SKM-1 (cell line): ENCODE measurements around the gene SDK1.

Experiments used
- DNase-seq: peaks from one replicate; lab custom pipeline; 2025; ENCODE audit not compliant: unreplicated experiment; lab: John Stamatoyannopoulos, UW

SDK1 gene

DNA sequence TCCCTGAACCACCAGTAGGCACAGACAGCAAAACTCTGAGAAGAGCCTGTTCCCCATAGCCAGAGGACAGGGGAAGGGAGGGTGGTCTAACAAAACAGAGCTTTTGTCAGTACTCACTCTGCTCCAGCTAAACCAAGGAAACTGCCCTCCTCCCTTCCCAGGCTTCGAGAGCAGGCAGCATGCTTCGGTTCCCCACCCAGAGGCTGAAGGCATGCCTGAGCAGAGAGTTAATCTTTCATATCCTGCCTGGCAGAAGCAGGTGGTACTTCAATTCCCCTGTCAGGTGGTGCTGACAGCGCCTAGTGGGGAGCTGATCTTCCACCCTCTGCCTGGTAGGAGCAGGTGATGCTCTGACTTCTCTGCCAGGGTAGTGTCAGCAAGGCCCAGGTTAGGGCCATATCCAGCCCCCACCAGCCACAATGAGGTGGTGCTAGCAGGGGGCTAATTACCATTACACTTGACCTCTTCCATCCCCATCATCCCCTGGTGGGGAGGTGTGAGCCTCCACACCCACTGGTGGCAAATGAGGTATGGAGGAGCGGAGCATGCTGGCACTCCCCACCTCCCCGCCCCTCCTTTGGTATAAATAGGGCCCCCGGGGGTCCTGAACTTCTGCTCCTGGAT, 35.1 kb downstream of the SDK1 start:
- DNase-seq = no peak

DNA sequence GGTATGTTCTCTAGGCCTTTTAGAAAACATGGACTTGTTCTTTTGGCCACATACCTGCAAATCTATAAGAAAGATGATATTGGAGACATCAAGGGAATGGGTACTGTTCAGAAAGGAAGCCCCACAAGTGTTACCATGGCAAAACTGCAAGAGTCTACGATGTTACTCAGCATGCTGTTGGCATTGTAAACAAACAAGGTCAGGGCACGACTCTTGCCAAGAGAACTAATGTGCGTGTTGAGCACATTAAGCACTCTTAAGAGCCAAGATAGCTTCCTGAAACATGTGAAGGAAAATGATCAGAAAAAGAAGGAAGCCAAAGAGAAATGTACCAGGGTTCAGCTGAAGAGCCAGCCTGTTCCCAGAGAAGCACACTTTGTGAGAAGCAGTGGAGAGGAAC, 37.1 kb downstream of the SDK1 start:
- no peak for DNase-seq

DNA sequence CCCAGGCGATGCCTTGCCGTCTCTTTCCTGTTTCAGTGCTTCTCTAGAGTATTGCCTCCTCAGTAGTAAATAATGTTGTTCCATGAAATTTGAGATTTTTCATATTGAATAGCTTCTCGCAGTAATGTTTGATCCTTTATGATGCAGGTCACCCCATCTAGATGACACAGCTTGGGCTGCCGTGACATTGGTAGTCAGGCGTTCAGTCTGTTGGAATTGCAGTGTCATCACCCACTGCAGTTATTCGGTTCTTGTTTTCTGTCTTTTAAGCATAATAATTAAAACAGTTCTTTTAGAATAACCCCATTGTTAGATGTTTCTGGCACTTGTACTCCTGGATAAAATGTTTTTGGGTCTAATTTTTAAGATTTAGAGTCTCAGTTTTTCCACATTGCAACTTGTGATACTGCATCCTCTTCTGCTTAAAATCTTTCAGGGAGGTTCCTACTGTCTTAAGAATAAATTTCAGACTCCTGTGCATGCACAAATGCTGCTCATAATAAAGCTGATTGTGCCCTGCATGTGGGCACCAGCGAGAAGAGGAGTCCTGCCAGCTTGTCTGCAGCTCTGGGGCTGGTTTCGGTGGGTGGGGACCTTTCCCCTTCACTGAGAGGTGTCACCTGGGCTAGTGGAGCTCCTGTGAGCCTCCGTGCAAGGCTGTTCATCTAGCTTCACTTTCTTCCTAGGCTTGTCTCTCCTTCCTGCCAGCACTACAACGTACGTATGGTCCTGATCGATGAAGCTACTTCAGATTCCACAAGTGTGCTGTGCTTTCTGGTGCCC, 44.8 kb downstream of the SDK1 start:
- no peak for DNase-seq

GRCh38 chr7:3349126-3349525, 48.1 kb downstream of the SDK1 start:
- no peak for DNase-seq

DNA sequence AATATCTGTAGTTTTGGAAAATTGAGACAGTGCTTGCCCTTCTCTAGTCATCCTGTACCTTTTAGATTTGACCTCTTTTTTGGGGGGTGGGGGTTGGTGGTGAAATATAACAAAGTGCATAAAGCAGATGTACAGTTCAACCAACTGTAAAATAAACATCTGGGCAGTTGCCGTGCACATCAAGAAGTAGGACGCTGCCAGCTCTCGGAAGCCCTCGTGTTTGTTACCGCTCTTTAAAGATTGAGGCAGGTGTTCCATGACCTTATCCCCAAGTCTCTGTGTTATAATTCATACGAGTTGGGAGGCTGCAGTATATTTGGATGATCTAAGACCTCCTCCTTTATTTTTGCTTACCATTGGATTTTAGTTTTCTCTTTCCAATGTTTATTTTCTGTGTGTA, 55.1 kb downstream of the SDK1 start:
- DNase-seq = no peak

DNA sequence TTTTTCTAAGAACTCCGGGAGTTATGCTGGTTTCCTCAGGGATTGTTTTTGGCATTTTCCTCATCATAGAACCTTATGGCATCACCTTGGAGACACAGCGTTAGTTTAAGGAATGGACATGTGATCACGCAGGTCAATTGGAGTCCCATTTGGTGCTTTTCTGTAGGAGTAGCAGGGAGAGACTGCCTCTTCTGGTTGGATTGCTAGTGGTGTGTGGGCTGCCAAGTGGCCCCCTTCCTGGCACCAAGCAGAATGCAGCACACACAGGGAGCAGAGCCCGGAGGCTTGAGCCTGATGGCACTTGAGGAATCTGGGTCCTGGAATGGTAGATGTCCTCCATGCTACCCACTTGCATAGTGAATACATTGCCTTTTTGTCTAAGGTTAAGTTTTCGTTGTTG, 57.9 kb downstream of the SDK1 start:
- DNase-seq = no peak

DNA sequence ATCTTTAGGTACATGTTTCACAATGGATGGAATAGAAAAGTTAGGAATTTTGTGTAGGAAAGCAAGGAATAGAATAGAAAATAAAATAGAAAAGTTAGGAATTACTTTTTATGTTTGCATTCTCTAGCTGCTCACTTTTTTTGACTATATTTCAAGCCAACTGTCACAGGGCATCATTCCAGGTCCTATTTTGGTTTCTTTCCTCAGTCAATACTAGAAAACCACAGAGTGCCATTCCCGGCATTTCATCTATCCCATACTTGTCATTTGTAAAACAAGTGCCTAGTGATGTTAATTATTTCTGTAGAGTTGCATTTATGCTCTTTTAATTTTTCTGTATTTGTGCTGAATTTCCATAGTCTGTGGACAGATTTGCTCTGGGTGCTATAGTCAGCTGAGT, 66.2 kb downstream of the SDK1 start:
- DNase-seq = no peak

GRCh38 chr7:3370068-3370830, 69.2 kb downstream of the SDK1 start:
- DNase-seq = no peak

DNA sequence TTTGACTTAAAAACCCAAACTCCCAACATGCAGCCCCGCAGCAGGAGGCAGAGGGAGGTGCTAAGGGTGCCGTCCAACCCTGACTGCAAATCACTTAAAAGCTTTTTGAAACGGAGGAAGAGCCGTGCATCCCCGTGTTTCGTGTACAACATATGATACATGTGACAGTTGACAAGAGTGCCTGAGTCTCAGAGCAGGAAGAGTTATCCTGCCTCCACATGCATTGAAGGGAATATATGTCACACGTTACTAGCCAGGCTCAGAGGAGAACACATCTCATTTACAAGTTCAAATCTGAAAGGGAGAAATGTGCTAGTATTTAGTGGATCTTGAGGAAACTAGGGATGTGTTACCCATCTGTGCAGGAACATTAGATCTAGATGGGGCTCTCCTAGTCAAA, 69.9 kb downstream of the SDK1 start:
- DNase-seq = no peak

DNA sequence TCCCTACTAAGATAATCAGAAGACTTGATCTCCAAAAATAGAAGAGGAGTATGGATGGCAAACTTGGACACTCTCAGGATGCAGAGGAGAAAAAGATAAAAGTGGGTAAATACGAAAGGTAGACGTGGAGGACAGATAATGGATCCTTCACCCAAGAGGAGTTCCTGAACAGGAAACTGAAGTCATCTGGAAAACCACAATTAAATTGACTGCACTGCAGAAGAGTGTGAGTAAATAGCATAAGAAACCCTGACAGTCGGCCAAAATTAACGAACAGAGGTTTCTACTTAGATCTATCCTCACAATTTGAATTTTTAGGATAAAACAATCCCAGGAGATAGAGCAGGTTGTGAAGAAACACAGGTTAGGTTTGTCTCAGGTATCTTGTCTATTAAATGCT, 70.5 kb downstream of the SDK1 start:
- DNase-seq = no peak

GRCh38 chr7:3374239-3374638, 73.2 kb downstream of the SDK1 start:
- DNase-seq = no peak

DNA sequence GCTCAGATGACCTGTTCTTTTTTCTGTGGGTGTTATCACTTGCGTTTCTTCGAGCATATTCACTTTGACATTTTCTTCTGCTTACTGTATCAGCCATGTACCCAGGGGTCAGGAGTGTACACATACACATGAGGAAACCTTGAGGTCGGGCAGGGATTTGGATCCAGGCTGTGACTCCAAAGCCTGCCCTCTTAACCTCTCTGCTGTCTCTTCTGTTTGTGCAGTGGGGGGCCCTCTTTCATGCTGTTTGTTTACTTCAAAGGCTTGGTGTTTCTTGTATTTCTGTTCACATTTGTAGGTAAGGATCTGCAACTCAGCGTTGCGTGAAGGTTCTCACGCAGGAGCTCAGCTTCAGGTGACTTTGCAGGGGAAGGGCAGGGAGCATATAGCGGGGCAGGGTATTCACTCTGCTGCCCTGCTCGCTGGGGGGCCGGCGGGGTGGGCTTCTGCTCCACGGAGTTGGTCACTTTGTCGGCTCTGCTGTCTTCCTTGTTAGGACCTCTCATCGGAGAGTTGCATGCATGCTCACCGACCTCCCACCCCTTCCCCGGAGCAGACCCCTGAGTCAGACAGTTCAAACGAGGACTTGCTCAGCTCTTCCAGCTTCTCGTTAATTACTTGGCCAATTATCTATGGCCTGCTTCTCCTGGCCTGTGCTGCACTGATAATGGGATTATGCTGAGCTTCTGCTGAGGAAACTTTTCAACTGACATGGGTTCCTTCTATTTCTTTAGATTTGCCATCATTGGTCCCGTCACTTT, 77.5 kb downstream of the SDK1 start:
- no peak for DNase-seq

DNA sequence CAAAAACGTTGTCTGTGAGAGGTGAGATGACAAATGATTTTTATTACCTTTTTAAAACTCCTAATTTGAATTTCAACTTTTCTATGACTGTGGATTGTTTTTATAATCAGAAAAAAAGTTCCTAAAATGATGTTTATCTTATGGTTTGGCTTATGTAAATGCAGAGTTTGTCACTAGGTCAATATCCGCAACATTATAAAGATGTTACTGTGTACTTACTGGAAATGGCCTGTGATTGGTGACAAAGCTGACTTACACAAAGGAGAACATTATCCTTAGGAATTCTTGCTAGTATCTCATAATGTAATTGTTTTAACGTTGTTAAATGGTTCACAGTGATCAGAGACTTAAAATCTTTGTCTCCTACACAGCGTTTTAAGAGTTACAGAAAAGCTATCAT, 79.0 kb downstream of the SDK1 start:
- no peak for DNase-seq

DNA sequence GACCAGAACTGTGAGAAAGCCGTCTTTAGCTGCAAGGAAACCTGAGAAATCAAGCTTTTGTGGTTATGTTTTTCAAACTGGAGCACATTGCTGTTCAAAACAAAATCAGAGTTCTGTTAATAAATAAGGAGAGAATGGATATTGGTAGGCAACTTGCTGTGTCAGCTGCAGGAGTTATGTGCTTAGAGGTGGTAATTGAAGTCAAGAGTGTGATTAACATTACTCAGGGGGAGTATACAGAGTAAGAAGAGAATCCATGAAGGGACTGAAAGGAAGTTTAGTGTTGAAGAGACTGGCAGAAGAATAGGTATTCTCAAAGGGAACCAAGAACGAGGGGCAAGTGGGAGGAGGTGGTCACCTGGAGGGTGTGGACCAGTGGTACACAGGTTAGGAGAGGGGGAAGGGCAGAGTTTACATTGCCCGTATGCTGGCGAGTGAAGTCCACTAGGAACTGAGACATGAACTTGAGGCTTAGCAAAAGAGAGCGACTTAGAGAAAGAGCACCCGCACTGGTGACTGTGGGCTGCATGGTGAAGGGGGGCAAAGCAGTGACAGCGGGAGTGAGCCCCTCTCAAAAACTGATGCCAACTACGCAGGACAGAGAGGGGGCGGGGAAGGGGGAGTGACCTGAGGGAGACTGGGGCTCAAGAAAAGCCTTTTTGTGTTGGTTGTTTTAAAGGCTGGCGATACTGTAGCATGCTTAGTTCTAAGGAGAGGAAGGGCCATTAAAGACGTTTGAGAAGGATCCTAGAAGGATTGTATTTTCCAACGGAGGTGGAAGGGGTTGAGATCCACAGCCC, 80.0 kb downstream of the SDK1 start:
- DNase-seq = no peak

DNA sequence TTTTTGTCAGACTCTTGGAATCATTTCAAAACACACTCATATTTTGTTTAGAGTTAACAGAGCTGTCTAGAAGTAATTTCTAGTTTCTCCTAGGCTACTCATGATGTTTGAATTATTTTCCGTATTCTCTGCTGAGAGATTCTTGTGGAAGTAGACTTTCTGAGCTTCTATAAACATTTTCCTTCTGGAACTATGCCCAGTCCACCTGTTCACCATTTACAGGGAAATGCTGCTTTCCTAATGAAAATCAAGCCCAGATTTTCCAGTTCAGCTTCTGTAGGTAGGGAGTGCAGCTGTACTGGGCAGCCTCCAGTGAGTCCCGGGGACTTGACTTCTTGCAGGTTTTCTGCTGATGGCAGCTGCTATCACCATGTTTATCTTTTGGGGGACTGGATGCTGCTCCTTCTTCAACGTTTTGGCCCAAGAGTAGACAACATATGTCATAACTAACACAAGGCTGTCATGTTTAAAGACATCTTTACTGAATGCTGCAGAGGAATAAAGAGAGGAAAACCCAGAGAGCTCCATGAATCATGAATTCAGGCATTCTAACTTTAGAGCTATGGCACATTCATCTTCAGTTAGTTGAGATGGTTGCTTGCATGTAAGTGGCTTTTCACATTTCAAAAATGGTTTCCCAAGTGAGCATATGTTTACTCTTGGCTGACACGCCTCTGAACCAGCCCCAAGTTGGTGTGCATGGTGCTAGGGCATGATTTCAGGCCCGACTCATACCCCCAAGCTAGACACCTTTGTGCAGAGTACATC, 85.6 kb downstream of the SDK1 start:
- no peak for DNase-seq

GRCh38 chr7:3393862-3394261, 92.8 kb downstream of the SDK1 start:
- DNase-seq = no peak

DNA sequence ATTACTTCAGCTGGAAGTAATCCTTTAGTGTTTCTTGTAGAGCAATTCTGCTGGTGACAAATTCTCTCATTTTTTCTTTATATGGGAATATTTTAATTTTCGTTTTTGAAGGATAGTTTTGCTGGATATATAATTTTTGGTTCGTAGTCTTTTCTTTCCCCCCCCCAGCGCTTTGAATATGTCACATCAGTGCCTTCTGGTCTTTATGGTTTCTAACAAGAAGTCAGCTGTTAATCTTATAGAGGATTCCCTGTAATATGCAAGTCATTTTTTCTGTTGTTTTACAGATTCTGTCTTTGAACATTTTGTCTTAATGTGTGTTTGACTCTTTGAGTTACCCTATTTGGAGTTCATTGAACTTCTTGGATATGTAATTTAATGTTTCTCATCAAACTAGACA, 96.3 kb downstream of the SDK1 start:
- DNase-seq = no peak

DNA sequence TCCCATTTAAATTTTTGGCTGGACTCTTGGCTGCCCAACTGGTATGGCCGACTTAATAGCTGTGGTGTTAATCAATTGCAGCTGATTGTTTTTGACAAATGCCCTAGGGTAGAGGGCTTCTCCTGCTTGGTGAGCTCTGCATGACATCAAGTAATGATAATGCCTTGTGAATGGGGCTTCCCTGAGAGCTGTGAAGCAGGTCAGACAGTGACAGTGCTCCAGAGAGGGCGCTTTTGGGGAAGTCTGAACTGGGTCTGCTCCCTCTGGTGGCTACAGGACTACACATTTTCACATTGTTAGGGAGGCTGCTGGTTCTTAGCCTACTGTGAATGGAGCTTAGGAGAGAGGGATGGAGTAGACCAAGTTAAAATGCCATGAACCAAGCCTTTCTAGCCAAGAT, 98.8 kb downstream of the SDK1 start:
- DNase-seq = peak; percentile 35

- DNase-seq = no peak
Observed at GRCh38 chr7:3404501-3404900, 103.4 kb downstream of the SDK1 start.
